Endothelial cell (in vitro differentiated cells): ENCODE results near the gene AKAP6. TPM values are rescaled to one million over a fixed set of nuclear protein-coding genes. Genes with fewer than 3 reads are reported as not detected.

Source experiments
- DNase-seq: peaks from one replicate; pipeline ENCODE4 v3.0.0; 2021; ENCODE audit warnings: low spot score
- H3K27ac Mint-ChIP-seq: one replicate; pipeline ENCODE4 v1.8.0; 2021; ENCODE audit warnings: mixed read lengths, inconsistent platforms; ENCODE audit not compliant: unreplicated experiment
- H3K27me3 Mint-ChIP-seq: one replicate; pipeline ENCODE4 v1.8.0; 2021; ENCODE audit warnings: mild to moderate bottlenecking, moderate library complexity, mixed read lengths, inconsistent platforms; ENCODE audit not compliant: unreplicated experiment
- H3K36me3 Mint-ChIP-seq: one replicate; pipeline ENCODE4 v1.8.0; 2021; ENCODE audit warnings: mild to moderate bottlenecking, low read depth, mixed read lengths, inconsistent platforms; ENCODE audit not compliant: unreplicated experiment
- H3K4me1 Mint-ChIP-seq: one replicate; pipeline ENCODE4 v1.8.0; 2021; ENCODE audit warnings: mild to moderate bottlenecking, mixed read lengths, inconsistent platforms; ENCODE audit not compliant: unreplicated experiment
- H3K4me3 Mint-ChIP-seq: one replicate; pipeline ENCODE4 v1.8.0; 2021; ENCODE audit warnings: mild to moderate bottlenecking, mixed read lengths, inconsistent platforms; ENCODE audit not compliant: unreplicated experiment
- H3K9me3 Mint-ChIP-seq: one replicate; pipeline ENCODE4 v1.8.0; 2021; ENCODE audit warnings: mixed read lengths, inconsistent platforms; ENCODE audit not compliant: unreplicated experiment
- CTCF ChIP-seq: fragments of 200-600 bp; sonication (generic); IDR thresholded peaks from one replicate; pipeline ENCODE4 v1.5.0; 2021; ENCODE audit warnings: antibody characterized with exemption; ENCODE audit not compliant: unreplicated experiment
- total RNA-seq: library from RNA; stranded (reverse); fragmentation: NEBNext Ultra II Directional; extraction: Animal tissue kit (Norgen Biotek cat#: 25700); gene quantifications from one replicate; pipeline ENCODE4 v1.2.1, GENCODE V29; 2021; ENCODE audit not compliant: unreplicated experiment

AKAP6 gene
- total RNA-seq, 1 donor from 2014 or later = 4.4 TPM

GRCh38 chr14:32300136-32300535, 29.0 kb upstream of the AKAP6 start:
- Mint-ChIP-seq H3K27me3 (no peaks in the 10 kb centered on the region), H3K4me1 (no peaks in the 10 kb centered on the region), H3K9me3 (no peaks in the 10 kb centered on the region), H3K27ac (no peak overlapping the region), H3K36me3 (no peaks in the 10 kb centered on the region), H3K4me3 (no peak overlapping the region)
- DNase-seq = no peak
- no peak for TF ChIP-seq CTCF

- no peak for TF ChIP-seq CTCF
- Mint-ChIP-seq H3K4me1 (peaks cover 5% of the 10 kb centered on the region), H3K27me3 (no peaks in the 10 kb centered on the region), H3K36me3 (no peaks in the 10 kb centered on the region), H3K4me3 (no peak overlapping the region), H3K27ac (no peak overlapping the region), H3K9me3 (no peaks in the 10 kb centered on the region)
- DNase-seq = no peak
These were observed 25.2 kb upstream of the AKAP6 start for GRCh38 chr14:32303865-32304264.

- H3K4me1 Mint-ChIP-seq = peaks cover 5% of the 10 kb centered on the region
- TF ChIP-seq CTCF = no peak
- no peak overlapping the region for H3K4me3 Mint-ChIP-seq
- no peaks in the 10 kb centered on the region for H3K9me3 Mint-ChIP-seq
- no peak for DNase-seq
- H3K27me3 Mint-ChIP-seq = no peaks in the 10 kb centered on the region
- no peak overlapping the region for H3K27ac Mint-ChIP-seq
- no peaks in the 10 kb centered on the region for H3K36me3 Mint-ChIP-seq
These were observed 24.8 kb upstream of the AKAP6 start for GRCh38 chr14:32304296-32304695.

GRCh38 chr14:32306549-32306948, 22.5 kb upstream of the AKAP6 start:
- H3K27ac Mint-ChIP-seq = no peak overlapping the region
- TF ChIP-seq CTCF = no peak
- H3K27me3 Mint-ChIP-seq = no peaks in the 10 kb centered on the region
- no peaks in the 10 kb centered on the region for H3K9me3 Mint-ChIP-seq
- no peaks in the 10 kb centered on the region for H3K36me3 Mint-ChIP-seq
- no peak overlapping the region for H3K4me3 Mint-ChIP-seq
- DNase-seq = no peak
- peaks cover 5% of the 10 kb centered on the region for H3K4me1 Mint-ChIP-seq

- Mint-ChIP-seq H3K27me3 (no peaks in the 10 kb centered on the region), H3K4me1 (peaks cover 10% of the 10 kb centered on the region), H3K27ac (no peak overlapping the region), H3K9me3 (no peaks in the 10 kb centered on the region), H3K4me3 (no peak overlapping the region), H3K36me3 (no peaks in the 10 kb centered on the region)
- DNase-seq = no peak
- no peak for TF ChIP-seq CTCF
These were observed 21.1 kb upstream of the AKAP6 start for GRCh38 chr14:32307881-32308582.
